Fibroblast of skin of scalp (primary cell): Measurements from ENCODE around the gene GALNT14.
A peak's percentile ranks its signal among the peaks of the same experiment; 100 is the strongest.

ENCODE experiments used
- DNase-seq: peaks from one replicate; pipeline ENCODE4 v3.0.0-alpha.2; 2013

GALNT14 gene

DNA sequence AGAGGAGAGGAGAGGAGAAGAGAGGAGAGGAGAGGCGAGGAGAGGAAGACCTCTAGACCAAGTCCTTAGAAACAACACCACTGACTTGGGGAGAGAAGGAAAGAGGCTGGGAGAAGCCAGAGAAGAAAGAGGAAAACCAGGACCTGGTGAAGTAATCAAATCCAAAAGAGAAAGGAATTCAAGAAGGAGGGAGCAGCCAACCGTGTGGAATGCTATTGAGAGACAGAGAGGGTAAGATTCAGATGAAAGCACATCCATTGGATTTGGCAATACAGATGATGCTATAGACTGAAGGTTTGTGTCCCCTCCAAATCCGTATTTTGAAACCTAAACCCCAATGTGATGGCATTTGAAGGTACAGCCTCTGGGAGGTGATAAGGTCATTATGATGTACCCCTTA is 50.7 kb downstream of the GALNT14 start:
- DNase-seq: no peak

DNA sequence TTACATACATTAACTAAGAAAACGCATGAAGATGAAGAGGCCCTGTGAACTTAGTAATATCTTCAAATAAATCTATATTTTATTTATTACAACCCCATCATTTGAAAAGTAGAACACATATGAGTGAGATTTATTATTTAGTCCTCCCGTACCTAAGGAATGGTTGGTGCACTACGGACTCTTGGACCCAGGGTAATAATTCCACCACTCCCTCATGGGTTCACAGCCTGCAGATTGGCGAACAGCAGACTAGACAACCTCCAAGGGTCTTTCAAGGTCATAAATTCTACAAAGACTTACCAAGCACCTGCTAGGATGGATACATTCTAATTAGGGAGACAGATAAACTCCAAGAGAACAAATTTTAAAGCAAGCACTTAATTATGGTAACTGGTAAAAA is 51.6 kb downstream of the GALNT14 start:
- no peak for DNase-seq

DNA sequence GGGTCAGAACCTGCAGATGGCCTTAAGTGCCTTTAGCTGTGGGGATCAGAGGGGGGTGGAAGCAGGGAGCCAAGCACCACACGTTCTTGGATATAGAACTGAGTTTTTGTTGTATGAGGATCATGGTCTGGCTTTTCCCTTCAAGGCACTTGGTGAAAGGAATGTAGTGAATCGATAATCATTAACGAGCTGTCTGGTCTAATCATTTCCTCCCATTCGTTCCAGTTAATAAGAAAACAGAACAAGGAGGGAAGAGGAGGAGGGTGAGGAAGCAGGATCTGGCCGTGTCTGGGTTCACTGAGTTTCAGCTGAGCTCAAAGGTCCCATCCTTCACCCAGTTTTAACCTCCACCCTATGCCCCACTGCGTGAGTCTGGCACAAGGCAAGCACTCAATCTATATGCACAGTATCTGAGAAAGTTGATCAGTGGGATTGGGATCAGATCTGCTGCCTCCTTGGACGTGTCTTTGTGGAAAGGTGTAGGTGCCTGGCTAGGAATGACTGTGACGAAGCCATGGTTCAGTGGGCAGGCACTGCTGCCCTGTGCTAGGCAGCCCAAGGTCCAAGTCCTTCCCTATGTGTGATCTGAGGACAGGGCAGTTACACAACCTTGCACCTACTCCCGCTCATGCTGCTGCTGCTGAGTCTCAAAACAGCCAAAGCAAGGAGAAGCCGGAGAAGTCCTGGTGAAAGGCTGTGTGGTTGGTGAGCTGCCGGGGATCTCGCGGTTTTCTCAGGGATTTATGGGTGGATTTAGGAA is 54.8 kb downstream of the GALNT14 start:
- no peak for DNase-seq

DNA sequence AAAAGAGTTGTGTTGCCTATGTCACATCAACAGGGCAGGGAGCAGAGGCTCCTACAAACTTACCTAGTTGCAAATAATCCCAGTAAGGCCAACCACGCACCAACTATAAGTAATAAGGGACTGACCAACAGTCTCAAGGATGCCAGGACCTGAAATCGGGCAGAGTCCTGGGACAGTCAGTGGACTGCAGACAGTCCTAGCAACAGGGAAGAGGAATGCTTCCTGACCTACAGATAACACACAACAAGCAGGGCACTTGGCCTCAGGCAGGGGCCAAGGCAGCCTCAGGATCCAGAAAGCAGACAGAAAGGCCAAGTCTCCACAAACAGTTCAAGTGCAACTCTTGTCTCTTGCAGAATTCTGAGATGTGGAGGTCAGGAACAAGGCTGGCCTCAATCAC is 56.2 kb downstream of the GALNT14 start:
- no peak for DNase-seq

DNA sequence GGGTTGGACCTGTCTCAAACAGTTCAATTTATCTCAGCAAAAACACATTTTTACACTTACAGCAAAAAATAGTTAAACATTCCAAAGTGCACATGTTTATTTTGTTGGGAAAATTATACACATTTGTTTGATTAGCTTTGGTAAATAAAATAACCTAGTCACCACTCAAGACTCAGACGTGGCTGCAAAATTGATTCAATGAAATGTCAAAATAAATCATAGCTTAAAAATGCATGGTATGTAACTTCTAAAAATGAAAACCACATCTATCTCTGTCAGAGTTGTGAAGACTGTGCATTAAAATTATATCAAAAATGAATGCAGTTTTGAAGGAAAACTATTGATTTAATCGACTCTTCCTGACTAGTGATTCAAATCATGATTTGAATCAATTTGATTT is 56.7 kb downstream of the GALNT14 start:
- DNase-seq: peak; percentile 66

DNA sequence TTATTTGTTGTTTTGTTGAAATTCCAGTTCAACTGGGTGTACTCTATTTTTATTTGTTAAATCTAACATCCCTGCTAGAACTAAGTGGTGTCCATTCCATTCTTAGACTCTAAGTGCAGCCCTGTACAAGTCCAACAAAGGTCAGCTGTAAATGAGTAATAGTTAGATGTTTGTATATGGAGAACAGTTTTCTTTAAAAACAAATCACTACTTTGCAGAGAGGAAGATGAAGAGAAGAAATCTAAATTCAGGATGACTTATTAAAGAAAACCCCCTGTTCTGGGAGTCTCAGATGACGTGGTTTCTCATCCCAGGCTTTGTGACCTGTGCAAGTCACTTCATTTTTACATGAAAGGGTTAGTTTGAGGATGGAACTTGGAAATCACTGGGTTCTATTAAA is 57.9 kb downstream of the GALNT14 start:
- no peak for DNase-seq

DNA sequence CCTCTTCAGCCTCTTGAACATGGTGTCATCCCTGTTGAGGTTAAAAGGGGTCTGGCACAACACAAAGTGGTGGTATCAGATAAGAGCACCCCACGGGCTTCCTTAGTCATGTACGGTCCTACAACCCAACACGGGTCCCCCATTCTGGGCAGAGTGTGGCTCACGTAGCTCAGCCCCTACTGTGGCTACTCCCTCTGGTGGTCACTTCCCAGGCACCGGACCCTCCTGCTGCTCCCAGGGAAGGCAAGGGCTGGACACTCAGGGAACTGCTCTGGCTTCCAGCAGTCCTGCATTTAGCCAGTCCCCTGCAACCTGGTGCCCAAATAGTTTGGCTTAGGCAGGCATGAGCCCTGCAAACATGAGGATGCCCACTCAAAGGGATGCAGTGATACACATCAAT is 58.6 kb downstream of the GALNT14 start:
- DNase-seq: no peak

DNA sequence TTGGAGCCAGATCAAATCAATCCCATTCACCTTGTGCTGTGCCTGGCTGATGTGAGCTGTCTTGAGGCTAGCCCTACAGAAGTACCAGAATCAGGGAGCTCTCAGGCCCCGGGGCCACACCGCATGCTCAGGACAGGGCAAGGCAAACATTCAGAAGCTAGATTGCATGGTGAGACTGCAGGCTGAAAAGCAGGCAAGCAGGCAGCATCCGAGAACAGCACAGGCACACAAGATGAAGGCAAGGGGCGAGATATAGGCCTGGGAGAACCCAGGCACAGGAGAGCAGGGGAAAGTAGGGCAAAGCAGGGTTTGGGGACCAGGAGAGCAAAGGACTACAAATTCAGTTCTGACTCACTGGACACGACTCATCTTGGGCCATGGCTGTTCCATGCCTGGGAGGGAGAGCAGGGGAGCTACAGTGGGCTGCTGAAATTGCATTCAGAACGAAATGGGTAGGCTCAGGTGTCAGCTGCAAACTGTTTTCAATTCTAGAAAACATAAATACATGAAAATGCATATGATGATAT is 59.6 kb downstream of the GALNT14 start:
- DNase-seq: no peak

DNA sequence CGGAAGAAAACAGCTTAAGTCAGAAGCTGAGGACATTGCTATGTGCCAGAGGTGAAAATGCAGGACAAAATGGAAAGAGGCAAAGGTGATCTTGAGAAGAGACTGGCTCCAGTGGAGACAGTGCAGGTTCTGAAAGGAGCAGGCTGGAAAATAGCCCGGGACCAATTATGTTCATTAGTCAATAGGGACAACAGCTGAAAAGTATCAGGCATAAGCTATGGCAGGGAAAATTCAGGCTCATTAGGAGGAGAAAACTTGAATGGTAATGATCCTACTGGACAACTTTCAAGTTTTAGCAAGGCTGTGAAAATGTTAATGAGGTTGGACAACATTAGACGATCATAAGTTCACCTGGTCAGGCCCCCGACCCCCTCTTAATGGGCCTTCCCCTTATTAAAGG is 60.2 kb downstream of the GALNT14 start:
- no peak for DNase-seq

DNA sequence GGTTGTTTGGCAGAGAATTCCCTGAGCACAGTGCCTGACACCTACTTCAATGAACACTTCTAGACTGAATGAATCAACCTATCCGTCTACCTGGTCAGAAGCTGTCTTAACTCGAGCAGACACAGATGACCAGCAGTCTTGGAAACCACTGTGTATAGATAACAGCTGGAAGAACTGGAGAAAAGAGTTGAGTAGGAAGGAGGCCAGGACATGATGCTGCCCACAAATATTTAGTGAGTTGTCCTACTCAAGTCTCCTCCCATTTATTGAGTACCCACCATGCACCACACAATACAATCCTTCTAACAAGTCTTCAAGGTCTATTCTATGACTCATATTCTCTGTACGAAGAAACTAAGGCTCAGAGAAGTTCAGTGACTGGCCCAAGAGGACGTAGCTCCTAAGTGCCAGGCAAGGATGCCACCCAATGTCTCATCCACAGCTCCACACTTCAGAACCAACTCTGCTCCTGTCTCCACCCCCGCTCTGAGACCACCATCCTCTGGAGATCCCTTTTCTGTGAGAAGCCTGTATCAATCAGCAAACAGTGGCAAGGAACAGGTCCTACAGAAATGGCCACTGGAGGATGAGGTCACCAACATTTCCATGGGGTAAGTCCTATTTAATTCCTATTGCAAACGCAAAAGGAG is 62.2 kb downstream of the GALNT14 start:
- peak; percentile 50 for DNase-seq

DNA sequence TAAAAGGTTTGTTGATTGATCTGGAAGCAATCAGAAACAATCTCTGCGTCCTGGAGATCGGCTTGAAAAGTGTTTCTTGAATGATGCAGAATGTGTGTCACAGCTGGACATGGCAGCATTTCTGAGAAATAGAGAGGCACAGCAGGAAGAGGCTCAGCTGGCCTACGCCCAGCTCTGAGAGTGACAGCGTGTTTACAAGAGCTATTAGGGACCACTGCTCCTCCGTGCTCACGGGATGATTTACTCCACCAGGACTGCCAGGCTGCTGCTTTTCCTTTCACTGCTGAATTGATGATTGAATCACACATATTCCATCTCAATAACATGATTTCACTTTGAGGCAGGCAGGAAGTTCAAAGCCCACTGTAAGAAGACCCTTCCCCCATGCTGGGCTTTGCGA is 62.8 kb downstream of the GALNT14 start:
- peak; percentile 46 for DNase-seq

DNA sequence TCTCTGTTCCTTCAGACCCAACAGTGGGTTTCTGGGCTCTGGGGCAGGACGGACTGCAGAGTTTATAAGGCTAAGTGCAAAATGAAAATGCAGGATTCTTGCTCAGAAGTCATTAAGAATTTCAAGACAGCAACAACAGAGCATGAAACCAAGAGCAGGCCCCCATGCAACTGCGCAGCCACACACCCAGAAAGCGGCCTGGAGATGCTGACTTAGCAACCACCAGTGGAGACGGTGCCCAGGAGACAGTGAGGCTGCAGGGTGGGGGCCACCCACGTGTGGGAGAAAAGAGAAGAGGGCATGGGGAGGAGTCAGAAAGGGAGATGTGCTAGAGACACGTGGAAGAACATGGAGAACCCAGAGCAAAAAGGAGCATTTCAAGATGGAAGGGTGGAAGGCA is 66.5 kb downstream of the GALNT14 start:
- no peak for DNase-seq

DNA sequence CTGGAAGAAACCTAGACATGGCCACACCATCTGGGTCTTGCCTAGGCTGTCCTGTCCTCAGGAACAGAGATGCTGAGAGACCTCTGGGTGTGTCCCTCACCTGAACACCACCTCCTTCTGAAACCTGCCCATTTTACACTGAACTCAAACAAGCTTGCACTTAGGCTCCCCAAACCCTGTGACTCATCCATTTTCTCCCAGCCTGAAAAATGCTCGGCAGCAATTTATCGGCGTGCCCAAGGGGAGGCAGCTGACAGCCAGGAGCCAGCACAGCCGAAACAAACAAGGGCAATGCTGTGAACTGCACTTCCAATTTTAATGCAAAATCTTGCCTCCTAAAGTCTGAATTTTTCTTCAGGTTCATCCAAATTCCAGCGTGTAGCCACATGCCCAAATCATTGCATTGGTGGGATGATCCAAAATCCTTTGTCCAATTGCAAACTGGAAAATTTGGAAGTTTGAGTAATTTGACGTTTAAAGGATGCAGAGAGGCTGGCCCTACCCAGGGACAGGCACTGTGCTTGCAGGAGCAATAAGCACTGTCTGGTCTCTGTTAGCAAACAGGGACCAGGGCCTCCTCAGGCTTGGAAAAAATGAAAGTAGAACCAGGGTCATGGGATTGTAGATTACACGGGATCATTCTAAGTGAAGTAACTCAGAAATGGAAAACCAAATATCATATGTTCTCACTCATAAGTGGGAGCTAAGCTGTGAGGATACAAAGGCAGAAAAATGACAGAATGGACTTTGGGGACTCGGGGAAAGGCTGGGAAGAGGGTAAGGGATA is 67.7 kb downstream of the GALNT14 start:
- no peak for DNase-seq

DNA sequence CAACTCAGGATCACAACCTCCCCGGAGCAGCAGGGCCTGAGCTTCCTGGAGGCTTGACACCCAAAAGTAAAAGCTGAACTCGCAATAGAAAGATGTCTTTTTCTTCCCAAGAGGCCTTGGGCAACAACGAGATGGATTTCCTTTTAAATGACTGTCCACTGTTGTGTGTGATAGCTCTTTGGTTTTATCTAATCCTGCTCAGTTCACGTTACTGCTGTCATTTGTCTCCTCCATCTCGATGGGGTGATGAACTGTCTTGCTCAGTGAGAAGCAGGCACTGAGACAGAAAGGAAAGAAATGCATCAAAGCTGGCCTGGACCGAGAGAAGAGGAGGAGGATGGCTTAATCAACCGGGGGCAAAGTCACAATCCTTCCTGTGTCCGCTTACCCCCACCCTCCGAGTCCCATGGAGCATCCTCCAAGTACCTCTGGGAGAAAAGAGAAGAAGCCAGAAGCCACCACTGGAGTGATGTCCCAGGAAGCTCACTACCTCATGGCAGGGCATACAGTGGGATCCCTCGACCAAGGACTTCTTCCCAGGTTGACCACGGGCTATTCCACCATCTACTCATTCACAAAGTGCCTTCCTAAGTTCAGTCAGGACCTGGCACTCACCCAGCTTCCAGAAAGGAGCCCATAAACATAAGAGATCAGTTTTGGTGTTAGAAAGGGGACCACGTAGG is 68.5 kb downstream of the GALNT14 start:
- DNase-seq: no peak

DNA sequence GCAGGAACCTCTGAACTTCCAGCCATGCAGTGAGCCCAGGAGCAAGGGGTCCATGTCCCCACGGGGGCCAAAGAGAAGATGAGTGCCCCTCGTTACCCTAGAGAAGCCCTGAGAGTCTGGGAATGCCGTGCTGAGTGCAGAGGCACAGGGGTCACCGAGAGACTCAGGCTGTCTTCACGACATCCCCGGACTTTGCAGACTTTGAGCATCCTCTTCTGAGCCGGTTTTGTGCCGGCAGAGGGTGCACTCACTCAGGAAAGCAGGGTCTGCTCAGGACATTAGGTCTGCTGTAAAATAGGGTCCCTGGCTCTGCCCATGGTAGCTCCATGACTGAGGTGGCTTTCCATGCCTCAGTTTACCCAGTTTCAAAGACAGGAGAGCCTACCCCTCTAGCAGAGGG is 71.0 kb downstream of the GALNT14 start:
- DNase-seq: no peak

DNA sequence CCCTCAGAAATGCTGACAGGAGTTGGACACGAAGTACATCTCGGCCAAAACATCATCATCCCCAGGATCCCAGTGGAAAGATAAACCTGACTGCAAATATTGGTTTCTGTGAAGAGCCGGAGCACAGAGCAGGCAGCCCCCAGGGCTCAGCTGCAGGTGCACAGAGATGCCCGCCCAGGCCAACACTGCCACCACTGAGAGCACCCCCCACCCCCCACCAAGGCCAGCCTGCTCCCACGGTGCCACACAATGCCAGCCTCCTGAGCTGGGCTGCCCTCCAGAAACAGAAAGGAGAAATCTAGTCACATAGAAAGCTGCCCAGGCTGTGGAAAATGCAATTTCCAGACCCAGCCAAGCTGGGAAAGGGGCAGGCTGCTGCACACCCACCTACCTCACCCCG is 71.7 kb downstream of the GALNT14 start:
- no peak for DNase-seq

DNA sequence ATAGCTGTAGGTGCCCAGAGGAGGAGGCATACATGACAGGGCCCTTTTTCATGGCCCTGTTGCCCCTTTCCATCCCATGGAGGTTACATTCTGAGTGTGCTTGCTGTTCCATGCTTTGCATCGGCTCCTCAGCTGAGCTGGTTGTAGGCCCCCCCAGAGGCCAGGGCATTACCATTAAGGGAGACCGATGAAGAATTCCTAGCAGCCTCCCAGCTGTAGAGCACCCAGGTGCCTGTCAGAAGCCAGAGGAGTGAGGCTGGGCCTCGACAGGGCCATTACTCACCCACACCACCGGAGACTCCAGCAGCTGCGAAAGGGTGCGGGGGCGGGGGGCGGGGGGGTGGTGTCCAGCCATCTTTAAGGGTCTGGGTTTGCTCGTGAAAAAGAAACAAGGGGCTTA is 72.2 kb downstream of the GALNT14 start:
- no peak for DNase-seq

DNA sequence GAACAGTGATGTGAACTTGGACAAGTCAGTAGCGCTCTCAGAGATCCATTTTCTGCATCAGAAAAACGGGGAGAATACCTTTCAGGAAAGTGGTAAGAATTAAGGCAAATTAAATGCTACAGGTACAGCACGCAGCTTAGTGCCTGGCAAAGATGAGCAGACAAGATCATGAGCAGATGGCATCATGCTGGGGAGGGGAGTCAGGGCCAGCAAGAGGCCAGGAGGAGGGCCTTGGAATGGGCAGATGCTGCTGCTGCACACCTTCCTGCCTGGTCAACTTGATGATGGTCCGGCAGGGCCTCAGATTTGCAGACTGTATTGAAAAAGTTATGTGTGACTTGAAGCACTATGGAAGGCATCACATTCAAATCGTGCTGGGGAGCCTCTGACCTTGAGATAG is 72.9 kb downstream of the GALNT14 start:
- DNase-seq: no peak

DNA sequence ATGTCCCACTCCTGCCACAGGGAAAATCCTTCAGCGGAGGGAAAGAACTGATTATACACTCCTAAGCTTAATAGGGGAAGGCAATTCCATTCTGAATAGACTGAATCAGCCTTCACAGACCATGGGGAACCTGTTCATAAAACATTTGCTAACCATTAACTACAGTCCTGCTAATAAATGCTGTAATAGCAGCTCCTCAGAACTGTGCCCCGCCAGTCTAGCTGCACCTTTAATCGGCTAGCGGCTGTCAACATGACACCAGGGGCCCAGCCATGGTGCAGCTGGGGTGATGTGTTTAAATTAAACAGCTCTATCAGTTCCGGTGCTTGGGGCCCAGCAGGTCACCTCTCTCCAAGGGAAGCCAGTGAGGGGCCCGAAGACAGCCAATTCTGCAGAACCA is 77.8 kb downstream of the GALNT14 start:
- DNase-seq: no peak

DNA sequence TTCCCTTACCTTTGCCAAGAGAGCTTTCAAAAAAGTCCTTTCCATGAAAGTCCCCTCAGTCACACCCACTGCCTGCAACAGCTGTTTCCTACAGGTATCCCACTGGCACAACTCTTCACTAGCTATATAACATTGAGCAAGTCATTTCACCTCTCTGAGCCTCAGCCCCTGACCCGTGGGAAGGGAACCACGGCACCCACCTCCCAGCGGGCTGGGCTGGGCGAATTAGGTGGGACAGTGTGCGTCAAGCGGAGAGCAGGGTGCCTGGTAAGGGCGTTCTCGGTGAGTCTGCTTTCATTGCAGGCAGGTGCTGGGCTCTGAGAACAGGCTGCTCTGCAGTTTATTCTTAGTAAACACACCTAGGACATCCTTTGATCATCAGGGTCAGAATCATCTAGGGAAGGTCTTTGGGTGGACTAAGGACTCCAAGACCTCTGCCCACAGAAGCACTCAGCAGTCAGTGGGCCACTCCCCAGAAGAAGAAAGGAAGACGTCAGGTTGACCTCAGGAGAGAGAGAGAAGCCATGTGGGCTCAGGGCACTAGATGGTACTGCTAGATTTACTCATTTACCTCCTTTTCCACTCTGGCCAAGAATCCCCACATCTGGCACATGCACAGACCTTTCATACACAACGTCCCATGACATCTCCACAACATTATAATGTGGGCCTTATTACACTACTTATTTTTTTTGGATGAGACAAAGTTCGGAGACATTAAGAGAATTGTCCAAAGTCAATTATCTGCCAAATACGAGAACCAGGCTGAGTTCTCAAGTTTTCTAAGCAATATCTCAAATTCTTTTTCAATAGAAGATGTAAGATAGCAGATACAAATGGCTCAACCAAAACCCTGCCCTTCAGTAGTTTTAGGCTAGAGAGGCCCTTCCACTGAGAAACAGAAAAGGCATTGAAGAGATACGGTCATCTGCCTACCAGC is 79.9 kb downstream of the GALNT14 start:
- no peak for DNase-seq

DNA sequence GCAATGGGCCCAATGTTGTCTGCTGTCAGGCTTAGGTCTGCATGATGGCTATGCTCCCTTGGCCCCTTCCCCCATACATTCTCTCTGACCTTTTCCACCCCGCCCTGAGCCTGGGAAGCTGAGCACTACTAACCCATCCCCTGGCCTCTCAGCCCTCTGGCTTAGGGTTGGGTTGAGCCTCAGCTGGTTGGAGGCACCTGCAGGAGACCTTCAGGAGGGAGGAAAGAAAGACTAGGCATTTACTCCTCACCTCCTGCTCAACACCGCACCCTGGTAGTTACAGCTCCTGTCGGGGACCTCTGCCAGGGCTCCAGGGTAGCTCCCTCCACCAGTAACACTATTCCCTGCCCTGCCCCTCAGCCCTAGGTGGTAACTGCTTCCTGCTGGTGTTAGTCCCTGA is 80.5 kb downstream of the GALNT14 start:
- DNase-seq: no peak

DNA sequence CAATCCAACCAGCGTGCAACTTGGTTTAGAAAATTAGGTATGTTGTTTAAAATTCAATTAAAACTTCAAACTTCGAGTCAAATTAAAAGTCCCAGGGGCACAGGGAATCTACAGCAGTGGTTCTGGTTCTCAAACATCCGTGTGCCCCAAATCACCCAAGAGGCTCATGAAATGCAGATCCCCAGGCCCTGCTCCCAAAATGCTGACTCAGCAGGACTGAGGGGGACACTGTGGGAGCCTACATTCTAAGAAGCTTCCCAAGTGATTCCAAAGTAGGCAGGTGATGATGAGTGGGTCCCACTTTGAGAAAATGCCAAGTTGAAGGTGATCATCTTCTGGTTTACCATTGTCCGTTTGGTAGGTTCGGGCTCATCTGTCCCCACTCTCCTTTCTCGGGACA is 82.3 kb downstream of the GALNT14 start:
- no peak for DNase-seq
